ENCODE measurements around the gene ADARB2.
"Not testable (repeated sequence)": the region's sequence is repeated elsewhere in the genome, so short reads cannot be mapped to it uniquely, and the experiment has no call there.

ADARB2 gene

DNA sequence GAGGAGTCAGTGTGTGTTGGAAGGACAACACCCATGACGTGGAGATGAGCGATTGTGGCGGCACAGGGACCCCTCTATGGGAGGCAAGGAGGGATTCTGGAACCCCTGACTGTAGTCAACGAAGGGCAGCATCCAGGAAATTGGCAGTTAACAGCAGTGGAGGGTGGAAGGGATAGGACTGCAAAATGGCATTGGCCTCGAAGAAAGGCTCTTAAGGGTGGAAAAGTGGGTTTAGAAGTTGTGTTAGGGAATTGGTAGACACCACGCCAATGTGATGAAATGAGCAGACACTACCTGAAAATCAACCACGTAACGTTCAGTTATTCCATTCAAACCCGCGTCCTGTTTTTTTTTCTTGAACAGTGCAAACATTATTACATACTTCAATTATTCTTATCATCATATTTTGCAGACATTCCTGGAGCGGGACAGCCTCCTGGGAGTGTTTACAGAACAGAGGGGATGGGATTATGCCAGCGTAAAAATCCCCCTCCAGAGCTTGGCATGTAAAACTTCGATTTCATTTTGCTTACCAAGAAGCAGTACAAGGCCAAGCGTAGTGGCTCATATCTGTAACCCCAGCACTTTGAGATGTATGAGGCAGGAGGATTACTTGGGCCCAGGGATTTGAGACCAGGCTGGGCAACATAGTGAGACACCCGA lies 409.0 kb downstream of the ADARB2 start:
- DNase-seq, result no peak

DNA sequence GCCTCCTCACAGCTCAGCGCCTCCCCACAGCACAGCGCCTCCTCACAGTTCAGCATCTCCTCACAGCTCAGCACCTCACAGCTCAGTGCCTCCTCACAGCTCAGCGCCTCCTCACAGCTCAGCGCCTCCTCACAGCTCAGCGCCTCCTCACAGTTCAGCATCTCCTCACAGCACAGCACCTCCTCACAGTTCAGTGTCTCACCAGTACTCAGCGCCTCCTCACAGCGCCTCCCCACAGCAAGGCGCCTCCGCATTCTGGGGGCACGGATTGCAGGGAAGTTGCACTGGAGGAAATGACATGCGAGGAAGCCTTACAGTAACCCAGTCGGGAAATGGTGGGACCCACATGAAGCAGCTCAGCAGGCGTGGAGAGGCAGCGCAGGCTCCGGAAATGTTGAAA lies 409.6 kb downstream of the ADARB2 start:
- no peak for DNase-seq

DNA sequence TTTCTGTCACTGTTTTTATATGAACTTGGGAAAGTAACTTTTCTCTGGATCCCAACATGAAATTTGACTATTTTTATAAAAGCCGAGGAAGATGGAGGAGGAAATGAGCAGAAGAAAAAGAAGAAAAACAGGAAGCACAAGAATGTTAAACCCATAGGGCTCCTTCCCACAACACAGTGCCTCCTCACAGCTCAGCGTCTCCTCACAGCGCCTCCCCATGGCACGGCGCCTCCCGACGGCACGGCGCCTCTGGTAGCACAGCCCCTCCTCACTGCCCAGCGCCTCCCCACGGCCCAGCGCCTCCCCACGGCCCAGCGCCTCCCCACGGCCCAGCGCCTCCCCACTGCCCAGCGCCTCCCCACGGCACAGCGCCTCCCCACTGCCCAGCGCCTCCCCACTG lies 410.8 kb downstream of the ADARB2 start:
- not testable (repeated sequence) for DNase-seq

DNA sequence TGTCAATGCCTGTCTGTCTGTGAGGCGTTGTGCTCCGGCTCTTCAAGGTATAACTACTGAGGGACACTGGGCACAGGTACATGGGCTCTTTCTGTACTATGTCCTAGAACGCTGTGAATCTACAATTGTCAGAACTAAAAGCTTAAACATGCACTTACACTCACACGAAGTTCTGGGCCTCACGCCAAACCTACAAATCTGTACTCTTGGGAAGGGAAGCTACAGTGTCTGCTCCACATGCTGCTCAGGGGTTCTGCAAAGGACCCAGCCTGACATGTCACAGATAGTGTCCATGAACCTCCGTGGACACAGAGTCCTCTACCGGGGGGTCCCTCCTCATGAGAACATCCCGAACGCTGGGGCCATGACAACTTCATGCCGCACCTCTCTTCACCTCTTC lies 412.4 kb downstream of the ADARB2 start:
- DNase-seq, result no peak

DNA sequence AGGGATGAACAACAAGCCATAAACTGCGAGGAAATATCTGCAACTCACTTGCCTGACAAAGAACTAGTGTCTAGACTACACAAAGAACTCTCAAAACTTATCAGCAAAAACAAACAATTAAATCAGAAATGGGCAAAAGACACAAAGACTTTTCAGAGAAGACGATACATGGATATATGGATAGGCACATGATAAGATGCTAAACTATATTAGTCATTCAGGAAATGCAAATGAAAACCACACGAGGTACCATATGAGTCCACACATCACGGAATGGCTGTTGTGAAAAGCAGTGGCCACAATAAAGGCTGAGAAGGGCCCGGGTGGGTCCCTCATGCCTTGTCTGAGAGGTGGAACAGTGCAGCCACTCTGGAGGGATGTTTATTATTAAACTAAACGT lies 413.4 kb downstream of the ADARB2 start:
- DNase-seq, result peak; percentile 9 to 24

DNA sequence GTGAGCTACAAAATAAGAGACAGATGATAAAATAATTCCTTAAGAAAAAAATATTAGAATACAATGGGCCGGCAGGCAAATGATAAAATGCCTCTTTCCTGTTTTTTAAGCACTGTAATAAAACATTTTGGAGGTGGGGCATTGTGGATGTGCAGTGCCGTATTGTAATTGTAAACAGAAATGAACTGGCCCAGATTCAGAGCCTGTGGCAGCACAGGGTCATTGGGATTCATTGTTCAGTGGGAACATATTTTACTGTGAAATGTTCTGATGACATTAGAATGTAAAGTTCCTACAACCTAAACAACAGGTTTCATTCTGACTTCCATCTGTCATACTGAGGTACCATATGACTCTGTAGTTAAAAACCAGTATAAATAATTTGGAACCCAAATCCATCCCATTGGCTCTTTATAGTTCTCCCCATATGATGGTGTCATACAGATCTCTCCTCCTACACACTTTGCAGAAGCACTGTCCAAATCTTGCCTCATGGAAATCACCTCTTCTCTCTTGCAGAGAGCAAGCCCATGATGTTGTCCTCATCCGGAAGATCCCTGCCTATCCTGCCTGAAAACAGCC lies 416.5 kb downstream of the ADARB2 start:
- no peak for DNase-seq

DNA sequence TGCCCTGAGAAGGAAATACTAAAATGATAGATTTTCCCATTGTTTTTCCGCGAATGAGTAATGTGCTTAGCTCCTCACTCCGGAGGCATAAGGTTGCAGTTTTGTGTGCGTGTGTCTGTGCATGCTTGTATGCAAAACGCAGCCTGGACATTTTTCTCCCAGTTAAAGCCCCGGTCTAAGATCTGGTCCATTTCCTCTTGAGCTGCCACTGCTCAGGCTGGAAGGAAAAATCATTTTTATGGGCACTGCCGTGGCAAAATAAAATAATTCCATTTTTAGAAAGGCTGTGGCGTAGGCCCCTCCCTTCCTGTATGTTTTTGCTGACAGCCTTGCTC lies 420.5 kb downstream of the ADARB2 start:
- DNase-seq, result no peak

DNA sequence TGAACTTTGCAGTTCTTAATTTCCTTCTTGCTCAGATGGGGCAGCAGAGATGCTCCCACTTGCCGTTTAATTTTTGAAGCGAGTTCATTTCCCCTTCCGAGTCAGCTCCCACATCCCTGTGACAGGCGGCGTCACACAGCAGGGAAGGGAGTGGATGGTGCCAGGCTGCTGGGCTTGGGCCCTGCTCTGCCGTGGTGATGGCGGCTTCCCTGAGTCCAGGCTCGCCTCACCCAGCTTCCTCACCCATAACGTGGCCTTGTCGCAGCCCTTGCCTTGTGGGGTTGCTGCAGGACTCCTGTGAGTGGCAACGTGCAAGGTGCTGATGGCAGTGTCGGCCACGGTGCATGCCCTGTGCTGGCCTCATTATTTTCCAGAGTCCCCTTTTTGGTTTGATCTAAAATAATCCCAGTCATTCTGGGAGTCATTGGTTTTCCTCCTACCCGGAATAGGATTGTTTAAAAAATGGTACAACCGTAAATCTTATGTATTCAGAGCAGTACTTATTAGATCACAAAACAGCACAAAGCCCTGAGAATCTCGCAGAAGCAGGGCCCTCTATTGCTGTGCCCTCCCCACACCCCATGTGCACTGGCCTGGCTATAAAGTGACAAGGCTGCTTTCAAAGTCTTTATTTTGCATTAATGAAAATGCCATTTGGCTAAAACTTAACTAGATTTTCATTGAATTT lies 421.1 kb downstream of the ADARB2 start:
- no peak for DNase-seq

DNA sequence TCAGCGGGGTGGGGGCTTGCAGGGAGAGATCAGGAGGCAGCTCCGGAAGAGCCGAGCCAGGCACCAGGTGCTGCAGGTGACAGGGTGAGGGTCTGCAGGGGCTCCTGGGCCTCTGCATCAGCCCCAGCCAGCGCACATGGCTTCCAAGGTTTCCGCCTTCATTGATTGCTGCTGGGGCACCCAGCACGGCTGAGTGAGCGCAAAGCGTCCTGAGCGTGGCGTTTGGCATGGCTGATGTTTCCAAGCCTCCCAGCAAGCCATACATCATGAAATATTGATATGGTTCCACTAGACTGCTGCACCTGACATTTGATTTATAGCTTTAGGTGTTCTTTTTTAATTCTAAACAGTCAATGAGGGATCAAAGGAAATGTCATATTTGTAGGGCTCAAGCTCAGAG lies 422.1 kb downstream of the ADARB2 start:
- no peak for DNase-seq

DNA sequence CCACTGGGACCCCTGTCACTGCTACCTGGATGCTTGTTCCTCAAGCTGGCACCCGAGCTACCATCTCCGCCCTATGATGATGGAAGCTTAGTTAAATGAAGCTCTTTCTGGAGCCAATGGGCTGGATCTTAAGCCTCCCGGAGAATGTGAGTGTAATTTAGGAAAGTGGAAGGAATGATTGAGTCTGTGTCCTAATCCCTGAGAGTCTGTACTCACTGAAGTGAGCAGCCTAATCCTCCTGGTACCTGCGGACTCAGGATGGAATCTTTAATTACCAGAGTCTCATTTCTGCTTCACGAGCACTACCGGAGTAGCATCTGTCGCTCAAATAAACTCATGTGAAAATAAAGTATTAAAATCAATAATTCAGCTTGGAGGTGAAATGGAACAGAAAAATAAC lies 425.6 kb downstream of the ADARB2 start:
- no peak for DNase-seq

DNA sequence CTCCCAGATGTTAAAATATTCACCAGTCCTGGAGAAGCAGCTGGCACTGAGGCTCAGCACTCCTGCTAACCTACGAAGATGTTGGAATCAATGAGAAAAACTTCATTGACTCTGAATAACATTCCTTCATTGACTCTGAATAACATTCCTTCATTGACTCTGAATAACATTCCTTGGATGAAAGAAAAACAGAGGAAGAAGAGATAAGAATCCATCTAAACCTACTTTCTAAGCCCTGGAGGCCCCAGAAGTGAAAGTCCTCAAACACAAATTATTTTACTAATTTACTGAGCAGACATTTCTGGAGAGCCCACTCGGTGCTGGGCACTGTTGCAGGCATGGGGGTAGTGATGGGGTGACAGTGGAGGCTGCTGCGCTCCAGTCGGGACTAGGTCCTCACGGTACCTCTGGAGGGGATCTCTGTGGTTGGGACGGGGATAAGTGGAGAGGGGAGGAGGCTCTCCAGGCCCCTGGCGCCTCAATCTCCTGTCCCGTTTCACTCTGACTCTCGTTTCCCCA lies 427.0 kb downstream of the ADARB2 start:
- no peak for DNase-seq

DNA sequence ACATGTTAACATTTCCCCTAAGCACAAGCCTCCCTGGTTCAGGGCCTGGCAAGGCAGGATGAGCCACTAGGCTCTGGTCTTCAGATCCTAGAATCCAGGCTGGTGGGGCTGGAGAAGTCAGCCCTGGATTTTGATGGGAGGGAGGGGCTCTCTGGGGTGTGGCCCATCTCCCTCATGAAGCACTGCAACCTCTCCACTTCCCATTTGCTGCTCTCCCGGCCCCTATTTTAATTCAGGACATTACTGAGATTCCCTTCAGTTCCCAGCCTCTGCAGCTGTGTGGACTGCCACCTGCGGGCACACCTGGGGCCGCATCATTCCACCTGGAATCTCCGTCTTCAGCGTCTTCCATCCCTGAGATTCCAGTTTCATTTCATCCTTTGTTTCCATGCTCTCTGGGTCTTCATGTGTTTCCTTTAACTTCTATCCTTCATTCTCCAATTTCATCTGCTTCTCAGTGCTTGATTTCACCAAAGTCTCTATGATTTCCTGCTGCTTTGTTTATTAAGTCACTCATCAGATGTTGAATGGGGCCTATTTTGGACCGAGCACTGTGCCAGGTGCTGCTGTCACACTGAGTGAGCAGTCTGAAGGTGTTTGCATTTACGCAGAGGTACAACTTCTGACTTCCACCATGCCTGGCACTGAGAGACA lies 427.6 kb downstream of the ADARB2 start:
- no peak for DNase-seq

DNA sequence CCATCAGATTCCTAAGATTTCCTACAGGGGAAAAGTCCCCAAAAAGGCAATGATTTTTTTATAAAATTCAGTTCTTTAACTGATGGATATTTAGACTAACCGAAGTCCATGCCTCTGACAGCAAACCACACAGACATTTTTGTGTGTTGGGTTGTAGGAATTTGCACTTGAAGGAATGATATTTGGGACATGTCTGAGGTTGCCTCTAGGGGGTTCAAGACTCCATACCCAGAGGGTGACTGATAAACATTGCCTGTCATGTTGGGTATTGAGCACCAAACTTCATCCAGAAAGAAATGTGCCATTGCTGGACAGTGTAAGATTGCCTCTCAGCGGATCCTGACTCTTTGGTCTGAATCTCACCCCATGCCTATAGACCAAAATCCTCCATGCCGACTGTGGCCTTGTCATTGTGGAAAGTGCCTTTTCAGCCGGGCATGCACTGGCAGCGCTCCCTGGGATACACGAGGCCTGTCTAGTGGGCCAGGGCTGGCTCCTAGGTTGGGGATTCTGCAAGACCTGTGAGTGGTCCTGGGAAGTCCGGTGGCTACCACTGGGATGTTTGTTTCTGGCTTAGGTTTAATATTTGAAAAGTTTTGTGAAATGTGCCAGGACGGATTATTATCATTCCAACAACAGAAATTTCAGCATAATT lies 428.2 kb downstream of the ADARB2 start:
- DNase-seq, result no peak

DNA sequence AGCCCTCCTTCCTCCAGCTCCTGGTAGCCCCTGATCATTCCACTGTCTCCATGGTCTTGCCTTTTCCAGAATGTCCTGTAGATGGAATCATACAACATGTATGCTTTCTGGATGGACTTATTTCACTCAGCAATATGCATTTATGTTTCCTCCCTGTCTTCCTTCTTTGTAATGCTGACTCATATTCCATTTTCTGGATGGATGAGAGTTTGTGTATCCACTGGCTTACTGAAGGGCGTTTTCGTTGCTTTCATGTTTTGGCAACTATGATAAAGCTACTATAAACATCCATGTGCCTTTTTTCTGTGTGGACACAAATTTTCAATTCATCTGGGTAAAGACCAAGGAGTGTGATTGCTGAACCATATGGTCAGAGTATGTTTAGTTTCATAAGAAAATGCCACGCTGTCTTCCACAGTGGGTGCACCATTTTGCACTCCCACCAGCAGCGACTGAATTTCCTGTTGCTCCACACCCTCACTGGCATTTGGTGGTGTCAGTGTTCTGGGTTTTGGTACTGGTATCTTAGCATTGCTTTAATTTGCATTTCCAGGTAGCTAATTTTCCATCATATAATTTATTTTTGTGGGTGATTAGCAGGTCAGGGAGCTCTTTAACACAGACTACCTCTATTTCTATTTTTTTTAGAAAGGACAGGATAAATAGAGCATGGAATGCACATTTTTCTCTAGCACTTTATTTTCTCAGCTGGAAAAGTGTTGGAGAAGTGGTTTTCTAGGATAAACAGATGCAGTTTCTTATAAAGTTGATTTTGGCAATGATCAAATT lies 429.0 kb downstream of the ADARB2 start:
- no peak for DNase-seq

DNA sequence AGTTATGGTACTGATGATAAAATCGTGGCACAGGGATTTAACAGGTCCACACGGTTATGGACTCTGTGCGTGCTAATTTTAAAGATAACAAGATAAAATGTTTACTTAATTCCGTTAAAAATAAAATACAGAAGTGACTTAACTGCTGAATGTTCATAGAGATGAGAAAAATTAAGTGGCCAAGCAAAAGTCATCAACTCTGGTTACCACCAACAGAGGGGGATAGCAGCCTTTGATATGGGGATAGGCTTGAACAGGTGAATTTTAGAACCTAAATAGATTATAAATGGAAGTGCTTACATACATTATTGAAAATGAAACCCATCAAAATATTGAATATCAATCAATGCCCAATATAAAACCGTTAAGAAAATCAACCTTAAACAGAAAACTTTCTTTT lies 436.2 kb downstream of the ADARB2 start:
- no peak for DNase-seq

DNA sequence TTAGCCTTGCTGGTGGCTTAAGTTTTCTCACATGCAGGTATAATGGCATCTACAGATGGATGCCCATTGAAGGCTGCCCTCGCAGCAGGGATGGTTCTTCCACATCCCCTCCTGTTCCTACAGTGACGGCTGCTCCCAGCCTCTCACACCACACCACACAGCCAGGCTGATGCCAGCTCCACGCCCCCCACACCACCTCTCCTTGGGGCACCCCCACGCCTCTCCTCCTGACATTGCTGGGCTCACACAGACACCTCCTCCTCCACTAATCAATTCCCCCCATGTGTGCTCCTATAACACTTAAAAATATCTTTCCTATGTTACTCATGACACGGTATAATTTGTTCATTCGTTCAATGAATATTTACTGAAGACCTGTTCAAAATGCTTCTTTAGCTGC lies 437.1 kb downstream of the ADARB2 start:
- DNase-seq, result no peak

DNA sequence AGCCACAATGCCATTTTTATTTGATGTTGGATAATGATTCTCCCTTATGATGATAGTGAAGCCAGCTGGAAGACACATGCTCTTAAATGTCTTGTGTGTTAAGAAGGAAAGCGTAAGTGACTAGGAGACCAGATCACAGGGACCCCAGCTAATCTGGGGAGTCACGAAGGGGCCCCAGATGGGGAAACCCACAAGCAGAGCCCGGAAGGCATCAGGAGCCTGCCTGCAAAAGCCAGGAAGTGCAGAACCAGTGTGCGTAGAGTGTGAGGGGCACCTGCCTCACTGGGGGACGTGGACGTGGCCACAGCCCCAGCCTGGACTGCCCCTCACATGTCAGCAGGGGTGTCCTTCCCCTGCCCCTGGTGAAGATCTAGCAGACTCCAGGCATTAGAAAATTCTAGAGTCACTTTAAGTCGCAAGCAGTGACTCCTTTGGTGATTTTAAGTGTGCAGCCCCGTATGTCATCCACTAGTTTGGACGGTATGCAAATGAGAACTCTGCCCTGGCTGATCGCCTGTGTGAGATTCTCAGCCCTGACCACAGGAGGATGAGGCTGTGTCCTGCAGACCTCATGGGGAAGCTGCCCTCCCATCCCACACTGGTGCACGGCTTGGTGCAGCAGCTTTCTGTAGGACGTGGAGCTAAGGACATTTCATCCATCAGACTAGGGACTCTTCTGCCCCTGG lies 438.1 kb downstream of the ADARB2 start:
- DNase-seq, result no peak

DNA sequence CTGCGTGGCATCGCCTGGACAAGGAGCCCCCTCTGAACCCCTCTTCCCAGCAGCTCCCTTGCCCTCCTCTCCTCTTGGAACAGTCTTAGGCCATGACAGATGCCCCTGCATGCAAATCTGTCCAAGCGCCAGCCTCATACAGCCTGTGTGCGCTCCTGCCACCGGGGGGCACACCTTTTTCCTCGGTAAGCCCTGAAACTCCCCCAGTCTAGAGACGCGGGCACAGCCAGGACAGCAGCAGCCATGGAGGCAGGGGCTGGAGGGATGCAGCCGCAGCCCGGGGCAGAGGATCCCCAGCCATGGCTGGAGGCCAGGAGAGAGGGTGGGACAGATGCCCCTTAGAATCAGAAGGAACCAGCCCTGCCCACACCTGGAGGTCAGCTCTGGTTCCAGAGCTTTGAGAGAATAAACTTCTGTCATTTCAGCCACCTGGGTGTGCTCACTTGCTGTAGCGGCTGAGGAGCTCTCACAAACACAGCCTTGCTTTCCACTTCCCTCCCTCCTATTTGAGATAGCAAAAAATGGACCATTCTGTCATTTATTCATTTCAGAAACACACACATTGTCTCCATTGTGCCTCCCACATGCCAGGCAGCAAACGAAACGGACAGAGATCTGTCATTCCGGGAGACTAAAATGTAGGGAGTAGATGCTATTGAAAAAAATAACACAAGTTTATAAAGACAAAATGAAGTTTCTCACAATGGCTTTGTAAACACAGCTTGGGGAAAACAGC lies 439.6 kb downstream of the ADARB2 start:
- peak in 1 of 2 experiments; percentile 6 for DNase-seq

DNA sequence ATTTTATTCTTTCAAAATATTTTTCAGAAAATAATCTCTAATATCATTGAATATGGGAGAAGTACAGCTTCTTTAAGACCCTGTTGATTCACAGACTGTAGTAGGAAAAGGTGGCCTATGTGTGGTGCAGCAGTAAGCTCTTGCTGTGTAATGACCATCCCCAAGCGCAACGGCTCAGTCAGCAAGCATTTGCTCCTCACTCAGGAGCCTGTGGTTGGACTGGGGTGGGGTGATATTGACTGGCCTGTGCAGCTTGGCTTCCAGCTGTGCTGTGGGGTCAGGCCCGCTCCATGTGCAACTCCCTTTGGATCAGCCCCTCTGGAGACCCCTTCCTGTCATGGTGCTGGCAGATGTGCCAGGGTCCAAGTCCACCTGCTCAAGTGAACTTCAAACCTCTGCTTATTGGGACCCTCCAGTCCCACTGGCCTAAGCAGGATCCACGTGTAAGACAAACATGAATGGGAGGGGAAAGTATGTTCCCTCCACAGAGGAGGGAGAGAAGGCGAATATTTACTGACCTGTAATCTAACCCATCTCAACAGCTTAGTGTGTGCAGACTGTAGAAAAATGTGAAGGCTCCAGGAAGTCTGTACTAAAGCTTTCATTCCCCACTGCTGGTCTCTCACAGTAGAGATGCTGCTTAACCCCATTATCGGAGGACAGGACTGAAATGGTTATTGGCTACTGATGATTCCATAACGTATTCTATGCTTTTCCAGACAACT lies 441.4 kb downstream of the ADARB2 start:
- no peak for DNase-seq

DNA sequence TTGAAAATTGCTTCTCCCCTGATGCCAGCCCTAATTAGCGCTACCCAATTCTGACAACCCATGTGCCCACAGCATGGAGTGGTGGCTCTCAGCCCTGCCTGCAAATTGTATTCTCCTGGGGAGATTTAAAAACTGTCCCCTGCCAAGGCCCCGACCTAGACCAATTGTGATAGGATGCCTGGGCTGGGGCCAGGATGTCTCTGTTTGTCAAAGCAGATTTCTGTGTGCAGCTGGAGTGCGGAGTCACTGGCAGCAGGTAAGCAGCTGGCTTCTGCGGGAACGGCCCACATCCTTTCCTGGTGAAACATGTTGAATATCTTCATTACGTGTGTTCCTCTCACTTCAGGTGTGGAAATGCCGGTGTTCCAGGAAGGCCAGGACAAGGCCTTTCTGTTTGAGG lies 442.6 kb downstream of the ADARB2 start:
- no peak for DNase-seq

Data from activated CD4-positive, alpha-beta T cell treated with anti-CD3 and anti-CD28 coated beads, Interleukin-2, amount 50 U/mL, for 48 hours (primary cell).